Esophagus squamous epithelium (tissue), 5 donors: ENCODE measurements around the gene ZFAND3. TPM values are rescaled to one million over a fixed set of nuclear protein-coding genes. Genes with fewer than 3 reads are reported as not detected.

ENCODE experiments used
- DNase-seq: peaks from one replicate; lab custom pipeline; 2025; lab: John Stamatoyannopoulos, UW
- H3K27ac ChIP-seq, 4 donors: fragments of 200-600 bp; sonication (generic); one replicate each; pipeline ENCODE4 v1.5.1; 2016 to 2019; ENCODE audit warnings: mild to moderate bottlenecking in 1 of 4
- H3K27me3 ChIP-seq, 4 donors: fragments of 200-600 bp; sonication (generic); 1 replicate in 3 of 4; 2 replicates in 1 of 4; pipeline versions ENCODE4 v1.5.1 to v1.6.0; 2017 to 2021; ENCODE audit warnings: antibody characterized with exemption in 1 of 4
- H3K36me3 ChIP-seq, 3 donors: fragments of 200-600 bp; sonication (generic); one replicate each; pipeline ENCODE4 v1.5.1; 2016 to 2019
- H3K4me1 ChIP-seq, 3 donors: fragments of 200-600 bp; sonication (generic); one replicate each; pipeline ENCODE4 v1.5.1; 2017 to 2019
- H3K4me3 ChIP-seq, 4 donors: fragments of 200-600 bp; sonication (generic); 1 replicate in 3 of 4; 2 replicates in 1 of 4; pipeline ENCODE4 v1.5.1; 2016 to 2019; ENCODE audit warnings: mild to moderate bottlenecking in 2 of 4, moderate library complexity in 1 of 4
- H3K9me3 ChIP-seq, 3 donors: fragments of 200-600 bp; sonication (generic); one replicate each; pipeline ENCODE4 v1.5.1; 2016 to 2019
- POLR2A ChIP-seq, 4 donors: fragments of 450-650 bp; IDR thresholded peaks; one replicate each; pipeline ENCODE4 v1.6.1; 2017; ENCODE audit warnings: antibody characterized with exemption in 4 of 4, mild to moderate bottlenecking in 4 of 4, moderate library complexity in 3 of 4
- WGBS, 2 donors: methylation state at CpG; one replicate each; pipeline ENCODE4 v1.1.5; 2018; 5-methylcytosine and 5-hydroxymethylcytosine counted together
- intact Hi-C: fragments of 100-400 bp; cut with DNase I; formaldehyde crosslinking; loops from one replicate; pipeline ENCODE4 v1.15.0; 2022
- total RNA-seq, 4 donors: library from RNA; depleted of rRNA; stranded (reverse); fragments of >200 nt; gene quantifications; one replicate each; pipeline ENCODE4 v1.1.0, GENCODE V29; 2016
- TF ChIP-seq, protein P1 (sequence below), 6 experiments: fragments of 450-650 bp in 4 of 6; fragments of 200-600 bp in 2 of 6; sonication (generic) in 2 of 6; IDR thresholded peaks; one replicate each; pipeline ENCODE4 v1.5.1; 2016 to 2019; ENCODE audit warnings: antibody characterized with exemption in 6 of 6, mild to moderate bottlenecking in 4 of 6, moderate library complexity in 4 of 6
- donor health status: DM: yes; HTN: yes; CAD: no.

Gene ZFAND3
- total RNA-seq, 4 donors from 2014 or later = 15.7 to 23.8 (median 20.9) TPM

DNA sequence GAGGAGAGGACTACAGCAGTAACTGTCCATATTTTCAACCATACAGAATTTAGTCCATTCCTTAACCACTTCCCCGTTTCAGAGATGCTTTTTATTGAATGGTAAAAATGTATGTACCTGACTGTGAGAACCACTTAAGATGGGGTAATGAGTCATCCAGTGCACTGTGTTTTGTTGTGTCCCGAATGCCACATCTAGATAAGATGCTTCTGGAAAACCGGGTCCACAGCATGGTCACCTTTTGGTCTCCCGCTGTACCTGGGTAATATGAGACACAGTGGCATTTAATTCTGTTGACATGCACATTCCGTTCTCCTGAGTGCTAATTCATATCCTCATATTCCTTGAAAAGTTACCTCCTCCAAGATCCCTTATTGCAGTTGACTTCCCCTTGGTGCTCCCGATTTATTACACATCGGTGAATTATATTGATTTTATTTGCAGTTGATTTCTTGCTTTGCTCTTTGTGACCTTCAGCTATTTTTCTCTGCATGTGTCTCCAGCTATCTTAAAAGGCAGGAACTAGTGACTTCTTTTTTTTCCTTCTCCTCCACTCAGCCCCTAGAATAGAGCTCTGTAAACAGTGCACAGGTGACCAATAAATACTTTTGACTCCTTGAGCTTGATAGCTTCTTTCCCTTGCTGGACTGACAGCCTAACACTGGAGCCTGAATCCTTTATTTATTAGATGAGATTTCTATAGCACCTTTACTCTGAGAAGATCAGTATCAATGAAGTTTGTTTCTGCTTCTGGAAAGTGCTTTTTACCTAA, 314.6 kb downstream of the ZFAND3 start:
- intact Hi-C loops = no loop called here
- Histone ChIP-seq H3K36me3 (peaks cover 0 to 28% (median 0%) of the 10 kb centered on the region in 3 donors), H3K27ac (no peak overlapping the region), H3K9me3 (no peaks in the 10 kb centered on the region), H3K27me3 (no peaks in the 10 kb centered on the region), H3K4me3 (no peak overlapping the region), H3K4me1 (no peaks in the 10 kb centered on the region)
- 89 to 93% methylated on average over 7 of the region's 7 CpGs for WGBS, 2 donors
- DNase-seq = no peak
- TF ChIP-seq, protein P1, sequence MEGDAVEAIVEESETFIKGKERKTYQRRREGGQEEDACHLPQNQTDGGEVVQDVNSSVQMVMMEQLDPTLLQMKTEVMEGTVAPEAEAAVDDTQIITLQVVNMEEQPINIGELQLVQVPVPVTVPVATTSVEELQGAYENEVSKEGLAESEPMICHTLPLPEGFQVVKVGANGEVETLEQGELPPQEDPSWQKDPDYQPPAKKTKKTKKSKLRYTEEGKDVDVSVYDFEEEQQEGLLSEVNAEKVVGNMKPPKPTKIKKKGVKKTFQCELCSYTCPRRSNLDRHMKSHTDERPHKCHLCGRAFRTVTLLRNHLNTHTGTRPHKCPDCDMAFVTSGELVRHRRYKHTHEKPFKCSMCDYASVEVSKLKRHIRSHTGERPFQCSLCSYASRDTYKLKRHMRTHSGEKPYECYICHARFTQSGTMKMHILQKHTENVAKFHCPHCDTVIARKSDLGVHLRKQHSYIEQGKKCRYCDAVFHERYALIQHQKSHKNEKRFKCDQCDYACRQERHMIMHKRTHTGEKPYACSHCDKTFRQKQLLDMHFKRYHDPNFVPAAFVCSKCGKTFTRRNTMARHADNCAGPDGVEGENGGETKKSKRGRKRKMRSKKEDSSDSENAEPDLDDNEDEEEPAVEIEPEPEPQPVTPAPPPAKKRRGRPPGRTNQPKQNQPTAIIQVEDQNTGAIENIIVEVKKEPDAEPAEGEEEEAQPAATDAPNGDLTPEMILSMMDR (IDR thresholded peaks at IDR 0.05) = no peak
- TF ChIP-seq POLR2A (IDR thresholded peaks at IDR 0.05) = no peak

DNA sequence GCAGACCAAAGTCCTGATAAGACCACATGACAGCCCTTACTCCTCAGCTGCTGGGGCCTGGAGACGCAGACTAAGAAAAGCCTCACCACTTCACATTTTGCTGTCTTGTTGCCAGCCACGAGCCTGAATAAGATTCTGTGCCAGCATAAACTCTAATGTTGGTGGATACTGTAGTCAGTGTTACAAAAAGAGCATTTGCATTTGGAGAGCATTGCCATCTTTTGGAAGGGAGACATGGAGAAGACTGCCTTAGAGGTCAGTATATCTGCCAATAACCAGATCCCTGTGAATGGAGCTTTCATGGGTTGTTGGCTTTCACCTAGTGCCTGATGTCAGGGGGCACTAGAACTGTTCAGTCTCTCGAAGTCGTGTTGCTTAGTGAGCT, 315.2 kb downstream of the ZFAND3 start:
- no peaks in the 10 kb centered on the region for H3K4me1 ChIP-seq
- H3K27me3 ChIP-seq = no peaks in the 10 kb centered on the region
- H3K9me3 ChIP-seq = no peaks in the 10 kb centered on the region
- no peak for DNase-seq
- H3K4me3 ChIP-seq = no peak overlapping the region
- peaks cover 0 to 28% (median 0%) of the 10 kb centered on the region in 3 donors for H3K36me3 ChIP-seq
- TF ChIP-seq, protein P1 (IDR thresholded peaks at IDR 0.05) = no peak
- no peak overlapping the region for H3K27ac ChIP-seq
- 76 to 87% methylated on average over 3 to 4 of the region's 4 CpGs for WGBS, 2 donors
- intact Hi-C loops = no loop called here

DNA sequence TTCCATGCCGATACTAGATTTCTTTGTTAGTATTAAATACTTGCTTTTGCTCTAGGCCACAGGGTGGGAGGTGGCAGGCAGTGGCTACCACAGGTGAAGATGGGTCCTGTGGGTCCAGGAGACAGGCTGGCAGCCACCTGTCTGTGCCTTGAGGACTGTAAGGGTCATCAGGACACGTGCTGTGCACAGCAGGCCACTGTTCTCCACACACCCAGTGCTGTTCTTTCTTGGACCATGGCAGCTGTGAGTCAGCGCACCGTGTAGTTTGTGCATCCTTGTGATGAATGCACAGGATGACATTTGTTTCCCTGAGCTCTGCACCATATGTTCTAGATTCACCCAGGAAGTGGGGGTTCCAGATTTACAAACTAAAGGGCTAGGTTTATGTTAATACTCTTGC, 317.0 kb downstream of the ZFAND3 start:
- Histone ChIP-seq H3K4me1 (peaks cover 0 to 6% (median 0%) of the 10 kb centered on the region in 3 donors), H3K36me3 (peaks cover 0 to 29% (median 0%) of the 10 kb centered on the region in 3 donors), H3K27ac (no peak overlapping the region), H3K27me3 (no peaks in the 10 kb centered on the region), H3K9me3 (no peaks in the 10 kb centered on the region), H3K4me3 (no peak overlapping the region)
- TF ChIP-seq, protein P1 (IDR thresholded peaks at IDR 0.05) = no peak
- no peak for TF ChIP-seq POLR2A (IDR thresholded peaks at IDR 0.05)
- intact Hi-C loops = no loop called here
- WGBS, 2 donors = 78 to 92% methylated on average over 3 to 4 of the region's 4 CpGs
- no peak for DNase-seq

DNA sequence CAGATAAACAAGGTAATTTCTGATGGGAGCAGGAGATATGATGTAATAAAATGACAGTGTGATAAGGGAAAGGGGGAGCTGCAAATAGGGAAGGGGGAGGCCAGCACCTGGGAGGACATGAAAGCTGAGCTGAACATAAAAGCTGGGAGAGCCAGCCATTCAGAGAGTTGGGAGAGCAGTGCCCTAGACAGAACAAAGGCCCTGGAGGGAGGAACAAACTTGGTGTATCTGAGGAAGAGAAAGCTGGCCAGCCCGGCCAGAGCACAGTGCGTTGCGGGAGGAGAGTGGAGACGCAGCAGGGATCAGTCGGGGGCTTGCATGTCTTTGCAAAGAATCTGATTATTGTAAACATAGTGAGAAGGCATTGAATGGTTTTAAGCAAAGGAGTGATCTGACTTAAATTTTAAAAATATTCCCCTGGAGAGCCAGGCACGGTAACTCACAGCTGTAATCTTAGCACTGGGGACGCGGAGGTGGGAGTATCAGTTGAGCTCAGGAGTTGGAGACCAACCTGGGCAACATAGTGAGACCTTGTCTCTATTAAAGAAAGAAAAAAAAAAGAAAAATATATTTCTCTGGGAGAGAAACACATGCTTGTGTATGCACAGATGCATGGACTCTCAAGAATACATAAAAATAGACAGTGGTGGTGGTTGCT, 318.2 kb downstream of the ZFAND3 start:
- Histone ChIP-seq H3K4me1 (peaks cover 0 to 6% (median 0%) of the 10 kb centered on the region in 3 donors), H3K9me3 (no peaks in the 10 kb centered on the region), H3K36me3 (peaks cover 0 to 36% (median 0%) of the 10 kb centered on the region in 3 donors), H3K27me3 (no peaks in the 10 kb centered on the region), H3K4me3 (no peak overlapping the region), H3K27ac (no peak overlapping the region)
- TF ChIP-seq POLR2A (IDR thresholded peaks at IDR 0.05) = no peak
- TF ChIP-seq, protein P1 (IDR thresholded peaks at IDR 0.05) = no peak
- 91 to 94% methylated on average over 8 of the region's 8 CpGs for WGBS, 2 donors
- intact Hi-C loops = no loop called here
- no peak for DNase-seq

DNA sequence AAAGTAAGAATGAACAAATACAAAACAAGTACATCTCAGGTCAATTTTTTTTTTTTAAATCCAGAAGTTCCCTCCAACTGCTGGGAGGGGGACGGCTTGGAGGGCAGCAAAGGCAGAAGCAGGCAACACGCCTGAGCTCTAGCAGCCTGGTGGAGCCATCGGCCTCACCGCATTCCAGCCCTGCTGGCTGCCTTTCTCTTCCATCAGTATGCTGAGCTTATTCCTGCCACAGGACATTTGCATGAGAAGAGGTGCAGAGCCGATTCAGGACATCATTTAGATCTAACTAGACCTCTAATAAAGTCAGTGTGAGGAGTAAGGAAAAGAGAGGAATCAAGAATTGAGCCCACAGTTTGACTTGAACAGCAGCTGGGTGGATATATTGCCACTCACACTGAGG, 318.8 kb downstream of the ZFAND3 start:
- intact Hi-C loops = no loop called here
- Histone ChIP-seq H3K9me3 (no peaks in the 10 kb centered on the region), H3K4me1 (peaks cover 0 to 6% (median 0%) of the 10 kb centered on the region in 3 donors), H3K36me3 (peaks cover 0 to 37% (median 0%) of the 10 kb centered on the region in 3 donors), H3K4me3 (no peak overlapping the region), H3K27ac (no peak overlapping the region), H3K27me3 (no peaks in the 10 kb centered on the region)
- no peak for TF ChIP-seq POLR2A (IDR thresholded peaks at IDR 0.05)
- TF ChIP-seq, protein P1 (IDR thresholded peaks at IDR 0.05) = no peak
- DNase-seq = no peak
- 95 to 96% methylated on average over 5 of the region's 5 CpGs for WGBS, 2 donors
